Measurements from ENCODE around the gene RDH12. TPM values are rescaled to one million over a fixed set of nuclear protein-coding genes. Genes with fewer than 3 reads are reported as not detected.

The RDH12 gene
- total RNA-seq, 1 experiment from 2014 or later, result not detected

DNA sequence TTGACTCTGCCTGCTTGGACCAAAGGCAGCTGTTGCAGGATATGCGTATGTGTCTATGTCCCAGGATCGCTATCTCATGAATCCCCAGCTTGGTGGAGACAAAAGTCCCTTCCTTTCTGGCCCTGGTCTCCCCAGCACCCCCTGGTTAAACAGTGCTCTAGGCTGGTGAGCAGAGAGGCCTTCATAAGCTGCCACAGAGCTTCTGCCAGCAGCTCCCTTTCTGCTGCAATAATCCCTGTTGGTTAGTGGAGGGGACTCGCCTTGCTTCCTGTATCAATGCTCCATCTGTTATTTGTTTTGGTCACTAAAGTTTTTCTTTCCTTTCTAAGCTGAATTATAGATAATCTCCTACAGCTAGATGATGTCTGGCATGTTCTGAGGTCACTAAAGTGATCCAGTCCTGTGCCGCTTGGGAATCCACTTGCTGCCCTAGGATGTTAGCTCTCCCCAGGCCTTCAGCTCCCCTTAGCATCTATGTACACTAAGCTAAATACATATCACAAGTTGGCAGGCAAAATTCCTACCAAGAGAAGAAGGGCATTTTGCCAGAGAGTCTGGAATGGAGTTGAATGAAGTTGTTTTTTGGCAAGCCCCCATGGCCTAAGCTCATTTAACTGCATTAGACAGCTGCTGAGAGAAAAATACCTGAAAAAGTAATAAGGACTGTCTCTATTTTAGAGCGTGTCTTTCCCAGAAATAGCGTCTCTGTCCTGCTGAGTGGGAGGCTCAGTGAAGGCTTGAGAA lies 47.8 kb downstream of the RDH12 start:
- H3K9me3 Mint-ChIP-seq (ENCODE audit: unreplicated experiment), result no peaks in the 10 kb centered on the region
- intact Hi-C loops (cut with micrococcal nuclease; ENCODE audit: unreplicated experiment), result no loop called here
- TF ChIP-seq, protein P1, sequence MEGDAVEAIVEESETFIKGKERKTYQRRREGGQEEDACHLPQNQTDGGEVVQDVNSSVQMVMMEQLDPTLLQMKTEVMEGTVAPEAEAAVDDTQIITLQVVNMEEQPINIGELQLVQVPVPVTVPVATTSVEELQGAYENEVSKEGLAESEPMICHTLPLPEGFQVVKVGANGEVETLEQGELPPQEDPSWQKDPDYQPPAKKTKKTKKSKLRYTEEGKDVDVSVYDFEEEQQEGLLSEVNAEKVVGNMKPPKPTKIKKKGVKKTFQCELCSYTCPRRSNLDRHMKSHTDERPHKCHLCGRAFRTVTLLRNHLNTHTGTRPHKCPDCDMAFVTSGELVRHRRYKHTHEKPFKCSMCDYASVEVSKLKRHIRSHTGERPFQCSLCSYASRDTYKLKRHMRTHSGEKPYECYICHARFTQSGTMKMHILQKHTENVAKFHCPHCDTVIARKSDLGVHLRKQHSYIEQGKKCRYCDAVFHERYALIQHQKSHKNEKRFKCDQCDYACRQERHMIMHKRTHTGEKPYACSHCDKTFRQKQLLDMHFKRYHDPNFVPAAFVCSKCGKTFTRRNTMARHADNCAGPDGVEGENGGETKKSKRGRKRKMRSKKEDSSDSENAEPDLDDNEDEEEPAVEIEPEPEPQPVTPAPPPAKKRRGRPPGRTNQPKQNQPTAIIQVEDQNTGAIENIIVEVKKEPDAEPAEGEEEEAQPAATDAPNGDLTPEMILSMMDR (IDR thresholded peaks at IDR 0.05; ENCODE audit: insufficient read depth in 1 of 2, low read depth in 1 of 2, low read length in 1 of 2, severe bottlenecking in 1 of 2, unreplicated experiment in 1 of 2), result no peak
- Histone ChIP-seq H3K36me3 (ENCODE audit: control insufficient read depth, insufficient read depth, low read length) (peaks cover 4% of the 10 kb centered on the region; the same call in 1 of the 2 replicates), H3K4me1 (no peaks in the 10 kb centered on the region), H3K27me3 (replicated peaks; ENCODE audit: control insufficient read depth, insufficient read depth, low read length) (no peaks in the 10 kb centered on the region), H3K4me3 (ENCODE audit: low read depth, low read length) (no peak overlapping the region), H3K9me3 (no peaks in the 10 kb centered on the region)
- H3K27me3 Mint-ChIP-seq (ENCODE audit: insufficient read depth, unreplicated experiment), result no peaks in the 10 kb centered on the region
- no peak for DNase-seq
- ChIA-PET POLR2A (no interaction called here), CTCF (no interaction called here)
- peak overlapping the region; percentile 50 for H3K27ac Mint-ChIP-seq (ENCODE audit: unreplicated experiment)
- no peak overlapping the region for H3K4me3 Mint-ChIP-seq (ENCODE audit: unreplicated experiment)
- H3K36me3 Mint-ChIP-seq (ENCODE audit: insufficient read depth, unreplicated experiment), result peaks cover 19% of the 10 kb centered on the region
- BruUV-seq (replicated peaks), result no TSS peak
- no peaks in the 10 kb centered on the region for H3K4me1 Mint-ChIP-seq (ENCODE audit: low read depth, unreplicated experiment)

DNA sequence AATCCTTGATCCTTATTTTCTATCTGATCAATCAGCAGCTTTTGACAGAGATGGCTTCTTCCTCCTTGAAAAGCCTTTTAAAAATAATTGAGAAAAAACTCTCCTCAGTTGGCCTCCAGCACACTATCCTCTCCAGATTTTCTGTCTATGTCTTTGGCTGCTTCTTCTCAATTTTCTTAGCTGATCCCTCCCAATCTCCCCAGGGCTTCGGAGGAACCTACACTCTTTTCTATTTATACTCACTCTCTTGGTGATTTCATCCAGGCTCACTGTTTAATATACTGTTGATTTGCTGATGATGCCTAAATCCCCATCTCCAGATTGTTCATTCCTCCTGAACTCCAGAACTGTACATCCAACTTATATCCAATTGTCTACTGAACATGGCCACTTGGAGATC lies 54.8 kb downstream of the RDH12 start:
- H3K4me3 ChIP-seq (ENCODE audit: low read depth, low read length), result no peak overlapping the region

DNA sequence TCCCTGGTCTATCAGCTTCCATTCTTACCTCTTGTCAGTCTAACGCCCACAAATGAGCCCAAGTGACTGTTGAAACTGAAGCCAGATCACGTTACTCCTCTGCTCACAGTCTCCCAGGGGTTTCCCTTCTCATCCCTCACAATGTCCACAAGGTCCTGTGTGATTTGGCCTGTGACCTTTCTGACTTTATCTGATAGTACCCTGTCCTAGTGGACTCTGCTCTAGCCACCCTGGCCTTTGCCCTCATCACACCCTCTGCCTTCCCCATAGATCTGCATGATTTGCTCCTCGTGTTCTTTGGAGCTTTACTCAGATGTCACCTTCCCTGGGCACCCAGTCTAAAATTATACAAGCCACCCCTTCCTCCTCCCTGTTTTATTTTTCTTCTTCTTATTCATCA lies 55.5 kb downstream of the RDH12 start:
- no TSS peak for BruUV-seq (replicated peaks)
- peaks cover 9% of the 10 kb centered on the region for H3K36me3 Mint-ChIP-seq (ENCODE audit: insufficient read depth, unreplicated experiment)
- Histone ChIP-seq H3K27me3 (replicated peaks; ENCODE audit: control insufficient read depth, insufficient read depth, low read length) (no peaks in the 10 kb centered on the region), H3K4me1 (no peaks in the 10 kb centered on the region), H3K9me3 (no peaks in the 10 kb centered on the region), H3K36me3 (ENCODE audit: control insufficient read depth, insufficient read depth, low read length) (peaks cover 2% of the 10 kb centered on the region), H3K4me3 (ENCODE audit: low read depth, low read length) (no peak overlapping the region)
- H3K4me1 Mint-ChIP-seq (ENCODE audit: low read depth, unreplicated experiment), result peaks cover 8% of the 10 kb centered on the region
- no peak overlapping the region for H3K4me3 Mint-ChIP-seq (ENCODE audit: unreplicated experiment)
- ChIA-PET CTCF (no interaction called here), POLR2A (no interaction called here)
- H3K27me3 Mint-ChIP-seq (ENCODE audit: insufficient read depth, unreplicated experiment), result no peaks in the 10 kb centered on the region
- intact Hi-C loops (cut with micrococcal nuclease; ENCODE audit: unreplicated experiment), result no loop called here
- no peak overlapping the region for H3K27ac Mint-ChIP-seq (ENCODE audit: unreplicated experiment)
- DNase-seq, result no peak
- no peaks in the 10 kb centered on the region for H3K9me3 Mint-ChIP-seq (ENCODE audit: unreplicated experiment)
- TF ChIP-seq, protein P1 (IDR thresholded peaks at IDR 0.05; ENCODE audit: insufficient read depth in 1 of 2, low read depth in 1 of 2, low read length in 1 of 2, severe bottlenecking in 1 of 2, unreplicated experiment in 1 of 2), result no peak

More for the DNA sequence above, 54.8 kb downstream of the RDH12 start:
- Mint-ChIP-seq H3K27ac (ENCODE audit: unreplicated experiment) (no peak overlapping the region), H3K27me3 (ENCODE audit: insufficient read depth, unreplicated experiment) (no peaks in the 10 kb centered on the region), H3K9me3 (ENCODE audit: unreplicated experiment) (no peaks in the 10 kb centered on the region), H3K36me3 (ENCODE audit: insufficient read depth, unreplicated experiment) (peaks cover 14% of the 10 kb centered on the region), H3K4me1 (ENCODE audit: low read depth, unreplicated experiment) (peaks cover 8% of the 10 kb centered on the region), H3K4me3 (ENCODE audit: unreplicated experiment) (no peak overlapping the region)
- TF ChIP-seq, protein P1 (IDR thresholded peaks at IDR 0.05; ENCODE audit: insufficient read depth in 1 of 2, low read depth in 1 of 2, low read length in 1 of 2, severe bottlenecking in 1 of 2, unreplicated experiment in 1 of 2), result no peak
- Histone ChIP-seq H3K4me1 (no peaks in the 10 kb centered on the region), H3K36me3 (ENCODE audit: control insufficient read depth, insufficient read depth, low read length) (peaks cover 4% of the 10 kb centered on the region), H3K27me3 (replicated peaks; ENCODE audit: control insufficient read depth, insufficient read depth, low read length) (no peaks in the 10 kb centered on the region), H3K9me3 (no peaks in the 10 kb centered on the region)
- intact Hi-C loops (cut with micrococcal nuclease; ENCODE audit: unreplicated experiment), result no loop called here
- no TSS peak for BruUV-seq (replicated peaks)
- DNase-seq, result no peak
- ChIA-PET POLR2A (no interaction called here), CTCF (no interaction called here)
